ENCODE data around the gene SLC13A4. TPM values are rescaled to one million over a fixed set of nuclear protein-coding genes. Genes with fewer than 3 reads are reported as not detected.
"Not testable (repeated sequence)": the region's sequence is repeated elsewhere in the genome, so short reads cannot be mapped to it uniquely, and the experiment has no call there.

SLC13A4 gene
- total RNA-seq, 1 donor from 2014 or later, result not detected

- no peak for DNase-seq (ENCODE audit: low read depth in 2 of 2)
These were observed 20.8 kb upstream of the SLC13A4 start, which contains the start of gene FAM180A for GRCh38 chr7:135748770-135749169. TSS of gene FAM180A (minus strand) at chr7:135748813. CDS start at chr7:135748580, 233 bp downstream.

DNA sequence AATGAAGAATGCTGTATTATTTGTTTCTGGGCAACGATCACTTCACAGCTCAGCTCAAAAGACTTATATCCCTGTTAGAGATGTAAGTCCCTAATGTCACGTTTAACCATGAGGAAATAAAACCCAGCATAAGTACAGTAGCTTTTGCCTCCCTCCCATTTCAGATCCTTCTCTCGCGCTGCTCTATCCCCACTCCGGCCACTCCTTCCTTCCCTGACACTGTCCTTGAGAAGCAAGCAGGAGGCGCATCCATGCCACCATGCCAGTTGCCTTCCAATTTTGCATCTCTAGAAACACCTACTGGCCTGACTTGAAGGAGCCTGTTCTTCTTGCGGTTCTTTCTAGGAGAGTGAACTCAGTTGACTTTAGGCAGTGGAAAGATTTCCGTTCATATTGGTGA is 19.4 kb upstream of the SLC13A4 start:
- DNase-seq (ENCODE audit: low read depth in 2 of 2), result no peak

DNA sequence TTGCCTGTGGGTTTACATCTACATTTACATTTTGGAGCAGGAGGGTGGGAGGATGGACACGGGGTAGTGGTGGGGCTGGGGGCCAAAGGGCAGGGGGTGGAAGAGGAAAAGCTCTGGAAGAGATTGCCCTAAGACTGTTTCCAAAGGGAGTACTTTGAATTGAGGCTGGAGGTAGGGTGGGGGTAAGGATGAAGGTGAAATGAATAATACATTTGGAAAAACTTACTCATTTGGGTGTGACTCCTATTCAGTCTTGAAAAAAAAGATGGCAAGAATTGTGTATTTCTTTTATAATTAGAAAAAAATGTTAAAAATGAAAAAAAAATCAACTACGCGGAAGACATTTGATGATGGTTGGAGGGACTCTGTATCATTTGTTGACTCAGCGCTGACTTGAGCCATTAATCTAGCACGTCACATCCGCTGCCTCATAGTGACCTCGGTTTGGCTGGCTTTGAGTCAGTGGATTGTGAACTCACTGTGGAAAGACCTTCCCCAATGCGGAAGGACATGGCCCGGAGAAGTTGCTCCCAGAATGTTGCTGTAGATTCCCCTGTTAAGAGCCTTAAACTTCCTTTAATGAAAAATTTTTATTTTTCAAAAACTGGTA is 17.8 kb upstream of the SLC13A4 start:
- DNase-seq (ENCODE audit: low read depth in 2 of 2), result peak; percentile 80 to 97

- peak in 1 of 2 donors; percentile 76 for DNase-seq (ENCODE audit: low read depth in 2 of 2)
These were observed 17.1 kb upstream of the SLC13A4 start for GRCh38 chr7:135744938-135745702.

GRCh38 chr7:135743907-135744731 is 16.1 kb upstream of the SLC13A4 start:
- DNase-seq (ENCODE audit: low read depth in 2 of 2), result peak in 1 of 2 donors; percentile 17

- peak in 1 of 2 donors; percentile 25 for DNase-seq (ENCODE audit: low read depth in 2 of 2)
These were observed 14.4 kb upstream of the SLC13A4 start for GRCh38 chr7:135742371-135742770.

DNA sequence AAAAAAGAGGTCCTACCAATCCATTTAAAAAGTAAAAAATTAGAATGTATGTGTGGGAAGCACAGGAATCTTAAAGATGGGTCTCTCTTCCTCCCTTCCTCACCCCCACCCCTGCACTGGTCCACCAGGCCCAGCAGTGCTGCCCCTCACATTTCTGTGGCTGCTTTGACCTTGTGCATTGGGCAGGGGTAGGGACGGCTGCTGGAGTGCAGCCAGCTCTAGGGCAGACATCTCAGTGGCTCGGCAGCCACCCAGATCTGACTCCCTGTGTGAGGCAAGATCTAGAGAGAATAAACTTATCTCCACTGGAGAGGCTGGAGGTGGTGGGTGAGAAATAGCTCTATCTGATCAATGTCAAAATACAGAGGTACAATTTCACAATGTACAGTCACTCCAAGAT is 13.9 kb upstream of the SLC13A4 start:
- DNase-seq (ENCODE audit: low read depth in 2 of 2), result no peak

- no peak for DNase-seq (ENCODE audit: low read depth in 2 of 2)
These were observed 12.9 kb upstream of the SLC13A4 start for GRCh38 chr7:135740889-135741288.

DNA sequence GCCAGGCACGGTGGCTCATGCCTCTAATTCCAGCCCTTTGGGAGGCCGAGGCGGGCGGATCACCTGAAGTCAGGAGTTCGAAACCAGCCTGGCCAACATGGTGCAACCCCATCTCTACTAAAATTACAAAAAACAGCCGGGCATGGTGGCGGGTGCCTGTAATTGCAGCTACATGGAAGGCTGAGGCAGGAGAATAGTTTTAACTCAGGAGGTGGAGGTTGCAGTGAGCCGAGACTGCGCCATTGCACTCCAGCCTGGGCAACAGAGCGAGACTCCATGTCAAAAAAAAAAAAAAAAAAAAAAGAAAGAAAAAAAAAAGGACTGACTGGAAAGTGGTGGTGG is 9.3 kb upstream of the SLC13A4 start:
- DNase-seq (ENCODE audit: low read depth in 2 of 2), result not testable (repeated sequence)

- no peak for DNase-seq (ENCODE audit: low read depth in 2 of 2)
These were observed 8.8 kb upstream of the SLC13A4 start for GRCh38 chr7:135736586-135737305.

DNA sequence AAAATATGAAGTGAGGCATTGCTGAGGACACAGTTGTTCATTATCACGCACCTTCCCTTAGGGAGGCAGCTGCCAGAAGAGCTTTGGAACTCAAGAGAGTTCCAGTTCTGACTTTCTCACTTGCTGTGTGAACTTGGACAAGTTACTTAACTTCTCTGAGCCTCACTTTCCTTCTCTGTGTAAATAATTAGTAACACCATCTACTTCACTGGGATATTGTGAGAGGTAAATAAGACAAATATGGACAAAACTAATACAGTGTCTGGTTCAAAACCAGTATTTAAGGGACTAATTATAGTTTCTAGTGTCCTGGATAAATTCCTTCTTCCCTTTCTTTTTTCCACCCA is 6.3 kb upstream of the SLC13A4 start:
- no peak for DNase-seq (ENCODE audit: low read depth in 2 of 2)

DNA sequence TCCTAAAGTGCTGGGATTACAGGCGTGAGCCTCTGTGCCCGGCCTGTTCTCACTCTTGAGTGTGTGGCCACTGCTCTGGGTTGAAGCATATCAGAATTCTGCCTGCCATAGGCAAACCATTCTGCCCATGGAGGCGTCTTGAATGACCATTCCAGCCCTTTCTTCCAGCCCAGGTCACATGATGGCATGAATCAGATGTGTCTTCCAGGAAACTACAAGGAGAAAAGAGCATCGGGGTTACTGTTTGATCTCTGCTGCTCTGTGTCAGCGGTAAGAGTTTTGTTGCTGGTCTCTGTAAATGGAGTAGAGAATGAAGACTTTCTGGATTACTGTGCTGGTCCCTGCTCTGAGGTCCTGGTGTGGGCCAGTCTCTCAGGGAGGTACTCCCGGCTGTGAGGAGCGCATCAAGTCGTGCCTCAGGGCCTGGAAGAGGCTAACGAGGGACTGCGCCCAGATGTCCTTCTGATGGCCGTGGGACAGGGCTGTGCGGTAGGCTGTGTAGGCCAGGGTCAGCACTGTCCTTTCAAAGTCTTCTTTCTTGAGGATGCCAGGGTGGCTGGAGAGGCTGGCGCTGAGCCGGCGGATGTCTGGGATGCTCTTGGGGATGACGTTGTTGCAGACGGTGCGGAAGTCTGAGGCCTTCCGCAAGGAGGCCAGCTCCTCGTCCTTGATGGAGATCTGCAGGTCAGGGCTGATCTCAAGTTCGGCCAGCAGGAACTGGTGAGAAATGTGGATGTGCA is 5.8 kb upstream of the SLC13A4 start:
- DNase-seq (ENCODE audit: low read depth in 2 of 2), result no peak

DNA sequence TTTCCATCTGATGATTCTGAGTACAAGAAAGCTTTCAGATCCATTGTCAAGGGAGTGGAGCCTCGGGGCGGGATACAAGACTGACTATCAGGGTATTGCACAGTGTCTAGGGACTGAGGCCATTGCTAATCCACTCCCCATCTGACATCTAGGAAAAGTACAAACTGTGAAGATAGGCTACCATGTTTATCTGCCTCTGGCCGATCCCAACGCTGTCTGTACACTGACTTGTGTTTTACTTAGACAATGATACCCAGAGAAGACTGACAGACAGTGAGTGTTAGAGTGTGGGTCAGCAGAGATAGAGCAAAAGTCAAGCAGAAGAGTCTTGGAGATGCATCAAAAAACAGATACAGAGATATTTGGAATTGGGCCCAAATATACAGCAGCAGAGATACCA is 3.1 kb upstream of the SLC13A4 start:
- DNase-seq (ENCODE audit: low read depth in 2 of 2), result no peak

- no peak for DNase-seq (ENCODE audit: low read depth in 2 of 2)
These were observed 1.2 kb upstream of the SLC13A4 start for GRCh38 chr7:135729230-135729629.

DNA sequence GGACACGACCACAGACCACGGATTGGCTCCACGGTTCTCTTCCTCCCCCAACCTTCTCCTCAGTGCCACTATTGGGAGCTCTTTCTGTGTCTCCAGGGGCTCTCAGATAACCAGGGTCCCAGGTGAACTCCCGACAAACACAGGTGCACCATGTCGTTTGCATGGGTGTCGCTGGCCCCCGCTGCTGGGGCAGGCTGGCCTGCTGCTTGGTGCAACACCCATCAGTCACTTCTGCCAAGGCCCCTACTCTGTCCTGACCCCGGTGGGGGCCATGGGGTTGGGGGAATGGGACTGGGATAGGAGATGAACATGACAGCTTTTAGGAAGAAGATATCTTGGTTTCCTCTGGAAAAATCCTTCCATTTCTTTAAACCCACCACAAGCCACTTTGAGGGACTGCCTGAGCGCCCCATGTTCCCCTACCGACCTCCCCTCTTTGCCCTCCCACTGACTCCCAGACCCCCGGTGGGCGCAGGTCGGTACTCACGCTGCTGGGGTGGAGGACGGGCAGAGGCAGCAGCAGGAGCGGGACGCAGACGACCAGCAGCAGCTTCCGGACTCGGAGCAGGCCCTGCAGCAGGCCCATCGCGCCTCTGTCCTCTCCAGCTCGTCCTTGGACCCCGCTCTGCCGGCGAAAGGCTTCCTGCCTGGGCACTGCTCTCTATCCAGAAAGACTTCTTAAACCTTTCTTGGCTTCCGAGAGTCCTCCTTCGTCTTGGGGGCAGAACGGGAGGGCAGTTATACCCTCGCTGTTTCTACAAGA is 894 bp downstream of the SLC13A4 start:
- no peak for DNase-seq (ENCODE audit: low read depth in 2 of 2)

DNA sequence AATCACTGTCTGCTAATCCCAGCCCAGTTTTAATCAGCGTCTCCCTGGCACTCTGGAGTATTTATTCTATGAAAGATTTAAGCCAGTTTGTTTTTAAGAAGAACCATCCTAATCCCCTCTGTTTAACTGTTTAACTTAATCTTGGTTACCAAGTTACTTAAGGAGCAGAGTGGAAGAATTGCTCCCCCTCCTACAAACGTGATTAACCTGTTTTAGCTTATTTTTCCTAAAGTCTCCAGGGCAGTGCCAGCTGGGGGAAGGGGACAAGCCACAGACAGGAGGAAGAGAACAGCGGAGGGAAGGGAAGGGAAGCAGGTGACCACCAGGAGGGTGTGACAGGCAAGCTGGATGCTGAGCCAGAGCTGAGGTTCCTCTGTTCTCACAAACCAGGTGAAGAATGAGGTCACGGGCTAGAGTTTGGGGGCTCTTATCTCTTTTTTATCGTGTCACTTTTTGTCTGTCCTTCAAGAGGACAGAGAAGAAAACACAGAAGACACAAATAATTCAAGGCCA is 1.7 kb downstream of the SLC13A4 start:
- no peak for DNase-seq (ENCODE audit: low read depth in 2 of 2)

- no peak for DNase-seq (ENCODE audit: low read depth in 2 of 2)
These were observed 4.6 kb downstream of the SLC13A4 start for GRCh38 chr7:135723411-135723810.

DNA sequence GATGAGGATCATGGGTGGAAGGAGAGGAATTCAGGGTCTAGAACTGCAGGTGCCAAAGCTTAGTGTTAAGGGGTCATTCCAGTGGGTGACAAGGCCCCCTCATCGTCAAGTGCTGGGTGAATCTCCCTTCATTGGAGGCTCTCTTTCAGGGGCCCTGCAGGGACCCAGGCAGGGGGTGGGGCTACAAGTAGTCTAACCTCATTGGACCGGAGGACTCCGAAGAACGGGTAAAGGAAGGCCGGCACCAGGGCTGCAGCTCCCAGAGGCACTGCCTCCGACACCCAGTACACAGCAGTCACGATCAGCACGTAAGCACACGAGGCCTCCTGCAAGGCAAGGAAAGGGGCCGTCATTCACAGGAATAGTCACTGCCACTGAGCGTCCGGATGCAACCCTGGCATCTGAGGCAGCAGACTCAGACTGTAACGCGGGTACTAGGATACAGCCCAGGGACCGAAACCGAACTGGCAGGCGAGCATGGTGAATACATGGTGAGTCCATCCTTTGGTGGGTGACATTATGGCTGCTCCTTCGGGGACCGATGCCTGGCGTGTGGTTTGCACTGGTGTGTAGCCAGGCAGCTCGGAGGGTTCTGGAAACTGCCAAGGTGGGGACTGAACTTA is 6.7 kb downstream of the SLC13A4 start:
- no peak for DNase-seq (ENCODE audit: low read depth in 2 of 2)

GRCh38 chr7:135719688-135720087 is 8.3 kb downstream of the SLC13A4 start:
- DNase-seq (ENCODE audit: low read depth in 2 of 2), result no peak
